Astrocyte (in vitro differentiated cells and primary cell): ENCODE measurements around the gene C12orf57.

Experiments
- CTCF ChIP-seq: IDR thresholded peaks from 2 replicates; pipeline ENCODE4 v1.5.1; 2011; ENCODE audit warnings: low read depth, mild to moderate bottlenecking, inconsistent platforms, low read length, moderate library complexity; ENCODE audit not compliant: insufficient read depth
- EZH2 ChIP-seq: IDR thresholded peaks from 2 replicates; pipeline ENCODE4 v1.6.1; 2012; ENCODE audit warnings: mild to moderate bottlenecking, low read length, inconsistent platforms; ENCODE audit not compliant: insufficient read depth

- no peak for TF ChIP-seq CTCF
- no peak for TF ChIP-seq EZH2
Measured at GRCh38 chr12:6951551-6952120, 7.8 kb downstream of the C12orf57 start.
